Ovary (tissue), 9 donors: ENCODE measurements around the gene RTN1. TPM values are rescaled to one million over a fixed set of nuclear protein-coding genes. Genes with fewer than 3 reads are reported as not detected.

Experiments
- DNase-seq, 5 donors: peaks; one replicate each; pipeline ENCODE4 v3.0.0-alpha.2; 2019 to 2020
- H3K27ac ChIP-seq, 2 donors: fragments of 200-600 bp; one replicate each; pipeline versions ENCODE4 v1.5.1 to v1.8.0; 2019 to 2022
- H3K27me3 ChIP-seq: fragments of 200-600 bp; one replicate; pipeline ENCODE4 v1.8.0; 2022
- H3K36me3 ChIP-seq: fragments of 200-600 bp; sonication (generic); one replicate; pipeline ENCODE4 v1.5.1; 2019
- H3K4me1 ChIP-seq: one replicate; pipeline ENCODE4 v1.8.1; 2013; ENCODE audit warnings: mild to moderate bottlenecking, moderate library complexity; ENCODE audit not compliant: insufficient read depth
- H3K4me3 ChIP-seq: fragments of 200-600 bp; sonication (generic); one replicate; pipeline ENCODE4 v1.5.1; 2017
- H3K9me3 ChIP-seq, 2 donors: fragments of 200-600 bp in 1 of 2; sonication (generic) in 1 of 2; one replicate each; pipeline versions ENCODE4 v1.5.1 to v1.8.1; 2013 to 2019; ENCODE audit warnings: mild to moderate bottlenecking in 1 of 2, moderate library complexity in 1 of 2
- CTCF ChIP-seq, 3 donors: fragments of 450-650 bp in 2 of 3; fragments of 200-600 bp in 1 of 3; IDR thresholded peaks; one replicate each; pipeline versions ENCODE4 v1.5.1 to v1.8.0; 2016 to 2022; ENCODE audit warnings: antibody characterized with exemption in 3 of 3, mild to moderate bottlenecking in 1 of 3
- EP300 ChIP-seq: sonication (generic); formaldehyde crosslinking; IDR thresholded peaks from one replicate; pipeline ENCODE4 v1.6.1; 2017; ENCODE audit warnings: antibody characterized with exemption
- POLR2A ChIP-seq: fragments of 450-650 bp; IDR thresholded peaks from one replicate; pipeline ENCODE4 v1.6.1; 2017; ENCODE audit warnings: antibody characterized with exemption, mild to moderate bottlenecking, moderate library complexity
- WGBS, 3 donors: extraction: QIAGEN DNeasy Blood & Tissue Kit in 1 of 3; methylation state at CpG; one replicate each; pipeline versions ENCODE4 v1.1.5 to v1.1.7; 2013 to 2017; 5-methylcytosine and 5-hydroxymethylcytosine counted together
- intact Hi-C, 4 donors: fragments of 100-400 bp; cut with DNase I; formaldehyde crosslinking; loops; one replicate each; pipeline versions ENCODE4 v1.11.0 to v1.15.1; 2022 to 2023
- polyA plus RNA-seq, 2 donors: library from polyadenylated mRNA; stranded (reverse); fragments of 200-250 nt in 1 of 2; fragments of 350-450 nt in 1 of 2; fragmentation: Illumina TruSeq in 1 of 2; extraction: RNeasy Lipid Tissue Mini Kit (QIAGEN cat#74804) in 1 of 2; gene quantifications; one replicate each; pipeline ENCODE4 v1.2.3, GENCODE V29; 2013 to 2014
- total RNA-seq, 7 donors: library from RNA; depleted of rRNA in 2 of 7; stranded (reverse); fragments of >200 nt in 2 of 7; fragmentation: NEBNext Ultra II Directional in 3 of 7; extraction: Animal tissue kit (Norgen Biotek cat#: 25700) in 3 of 7; gene quantifications; one replicate each; pipeline versions ENCODE4 v1.1.0 to v1.2.4, GENCODE V29; 2016 to 2023
- donor health status: DM: no; HTN: no; CAD: no; lungs with moderate emphysema.
- donor health status: DM: no; HTN: no; CAD: no.
- donor health status: Bipolar disorder and iron deficiency.
- donor health status: DM: yes; HTN: yes; CAD: no.
- donor health status: DM: no; HTN: no; CAD: no.
- donor health status: DM: yes; HTN: yes; CAD: no.

Gene RTN1
- total and polyA plus RNA-seq, 9 donors = 0.51 to 10.2 (median 1.00) TPM

GRCh38 chr14:59704054-59704645 is 166.4 kb downstream of the RTN1 start:
- intact Hi-C loops = no loop called here
- no peak for DNase-seq
- H3K9me3 ChIP-seq = no peaks in the 10 kb centered on the region
- TF ChIP-seq CTCF (IDR thresholded peaks at IDR 0.05) = no peak
- no peak for TF ChIP-seq POLR2A
- H3K27me3 ChIP-seq = no peaks in the 10 kb centered on the region
- no peaks in the 10 kb centered on the region for H3K36me3 ChIP-seq
- no peak overlapping the region for H3K4me3 ChIP-seq
- no peaks in the 10 kb centered on the region for H3K4me1 ChIP-seq
- 74 to 85% (median 84%) methylated on average over 5 of the region's 5 CpGs for WGBS, 3 donors
- no peak overlapping the region for H3K27ac ChIP-seq

- WGBS, 3 donors = 96 to 99% (median 97%) methylated on average over 2 of the region's 2 CpGs
- Histone ChIP-seq H3K4me1 (no peaks in the 10 kb centered on the region), H3K27ac (no peak overlapping the region), H3K4me3 (no peak overlapping the region), H3K27me3 (no peaks in the 10 kb centered on the region), H3K36me3 (no peaks in the 10 kb centered on the region), H3K9me3 (no peaks in the 10 kb centered on the region)
- no peak for DNase-seq
- intact Hi-C loops = no loop called here
- TF ChIP-seq CTCF (IDR thresholded peaks at IDR 0.05) = no peak
- TF ChIP-seq POLR2A = no peak
- no peak for TF ChIP-seq EP300
Measured at GRCh38 chr14:59699442-59699841, 171.1 kb downstream of the RTN1 start.

GRCh38 chr14:59698793-59699192 is 171.8 kb downstream of the RTN1 start:
- Histone ChIP-seq H3K4me3 (no peak overlapping the region), H3K4me1 (no peaks in the 10 kb centered on the region), H3K27me3 (no peaks in the 10 kb centered on the region), H3K9me3 (no peaks in the 10 kb centered on the region), H3K36me3 (no peaks in the 10 kb centered on the region), H3K27ac (no peak overlapping the region)
- WGBS, 3 donors = 80 to 88% (median 85%) methylated on average over 2 of the region's 2 CpGs
- intact Hi-C loops = no loop called here
- TF ChIP-seq CTCF (IDR thresholded peaks at IDR 0.05) = no peak
- no peak for TF ChIP-seq POLR2A
- no peak for TF ChIP-seq EP300
- DNase-seq = no peak

GRCh38 chr14:59695198-59695597 is 175.4 kb downstream of the RTN1 start:
- no peak for DNase-seq

More at GRCh38 chr14:59695198-59695597, 175.4 kb downstream of the RTN1 start:
- 48 to 56% (median 48%) methylated on average over 5 of the region's 5 CpGs for WGBS, 3 donors
- TF ChIP-seq EP300 (no peak), CTCF (IDR thresholded peaks at IDR 0.05) (no peak), POLR2A (no peak)
- Histone ChIP-seq H3K9me3 (no peaks in the 10 kb centered on the region), H3K36me3 (no peaks in the 10 kb centered on the region), H3K27me3 (no peaks in the 10 kb centered on the region), H3K4me3 (no peak overlapping the region), H3K27ac (no peak overlapping the region), H3K4me1 (no peaks in the 10 kb centered on the region)
- intact Hi-C loops = no loop called here
